Measurements from ENCODE around the gene GPNMB.

The GPNMB gene

GRCh38 chr7:23226844-23227450 lies 19.6 kb upstream of the GPNMB start:
- no peak overlapping the region for H3K4me3 ChIP-seq (ENCODE audit: low read depth, low read length)
- DNase-seq (ENCODE audit: low read depth), result no peak

GRCh38 chr7:23228412-23228811 lies 18.2 kb upstream of the GPNMB start:
- no peak overlapping the region for H3K4me3 ChIP-seq (ENCODE audit: low read depth, low read length)
- no peak for DNase-seq (ENCODE audit: low read depth)

GRCh38 chr7:23230641-23231101 lies 15.9 kb upstream of the GPNMB start:
- H3K4me3 ChIP-seq (ENCODE audit: low read depth, low read length), result no peak overlapping the region
- no peak for DNase-seq (ENCODE audit: low read depth)

DNA sequence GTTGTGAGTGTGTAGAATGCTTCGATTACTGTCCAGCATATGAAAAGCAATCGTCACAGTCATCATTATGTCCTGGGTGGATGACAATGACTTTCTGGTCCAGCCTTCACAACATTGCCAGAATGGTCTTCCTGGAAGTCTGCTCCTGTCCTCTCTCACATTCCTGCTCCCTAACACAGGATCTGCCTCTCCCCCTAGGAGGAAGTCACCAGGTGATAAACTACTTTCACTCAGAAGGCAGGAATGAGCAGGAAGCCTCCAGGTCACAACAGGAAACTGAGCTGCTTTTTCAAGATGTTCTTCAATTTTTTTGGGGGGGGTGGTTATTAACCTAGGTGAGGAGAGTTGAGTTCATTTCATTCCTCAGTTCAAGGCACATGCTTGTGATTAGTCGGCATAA lies 13.6 kb upstream of the GPNMB start:
- no peak for DNase-seq (ENCODE audit: low read depth)
- H3K4me3 ChIP-seq (ENCODE audit: low read depth, low read length), result no peak overlapping the region

- no peak overlapping the region for H3K4me3 ChIP-seq (ENCODE audit: low read depth, low read length)
- no peak for DNase-seq (ENCODE audit: low read depth)
Observed at GRCh38 chr7:23234569-23235296, 11.8 kb upstream of the GPNMB start.

- no peak overlapping the region for H3K4me3 ChIP-seq (ENCODE audit: low read depth, low read length)
- peak; percentile 91 for DNase-seq (ENCODE audit: low read depth)
Observed at GRCh38 chr7:23235813-23236221, 10.8 kb upstream of the GPNMB start.

- no peak for DNase-seq (ENCODE audit: low read depth)
Observed at GRCh38 chr7:23237000-23237399, 9.6 kb upstream of the GPNMB start.

GRCh38 chr7:23238983-23239652 lies 7.5 kb upstream of the GPNMB start:
- DNase-seq (ENCODE audit: low read depth), result no peak

More at GRCh38 chr7:23237000-23237399, 9.6 kb upstream of the GPNMB start:
- no peak overlapping the region for H3K4me3 ChIP-seq (ENCODE audit: low read depth, low read length)

DNA sequence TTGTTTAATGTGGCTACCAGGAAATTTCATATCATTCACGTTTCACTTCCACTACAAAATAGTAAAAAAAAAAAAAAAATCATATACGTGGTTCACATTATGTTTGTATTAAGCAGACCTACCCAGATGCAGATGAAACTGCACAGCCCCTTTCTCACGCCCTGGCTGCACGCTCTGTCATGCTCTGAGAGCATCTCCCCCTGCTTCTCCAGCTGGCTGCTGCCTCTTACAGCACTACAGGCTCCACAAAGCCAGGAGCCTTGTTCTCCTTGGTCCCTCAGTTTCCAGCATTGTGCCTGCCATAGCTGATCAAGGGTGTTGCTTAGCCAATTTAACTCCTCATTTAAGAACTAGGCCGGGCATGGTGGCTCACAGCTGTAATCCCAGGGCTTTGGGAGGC lies 6.9 kb upstream of the GPNMB start:
- H3K4me3 ChIP-seq (ENCODE audit: low read depth, low read length), result no peak overlapping the region
- DNase-seq (ENCODE audit: low read depth), result no peak

More at GRCh38 chr7:23238983-23239652, 7.5 kb upstream of the GPNMB start:
- H3K4me3 ChIP-seq (ENCODE audit: low read depth, low read length), result no peak overlapping the region

- no peak for DNase-seq (ENCODE audit: low read depth)
Observed at GRCh38 chr7:23242321-23242720, 4.3 kb upstream of the GPNMB start.

GRCh38 chr7:23242935-23243334 lies 3.6 kb upstream of the GPNMB start:
- H3K4me3 ChIP-seq (ENCODE audit: low read depth, low read length), result no peak overlapping the region
- no peak for DNase-seq (ENCODE audit: low read depth)

More at GRCh38 chr7:23242321-23242720, 4.3 kb upstream of the GPNMB start:
- H3K4me3 ChIP-seq (ENCODE audit: low read depth, low read length), result no peak overlapping the region

- peak overlapping the region; percentile 33 for H3K4me3 ChIP-seq (ENCODE audit: low read depth, low read length)
- no peak for DNase-seq (ENCODE audit: low read depth)
Observed at GRCh38 chr7:23247046-23247602, 549 bp downstream of the GPNMB start.

GRCh38 chr7:23247603-23248335 lies 1.2 kb downstream of the GPNMB start:
- DNase-seq (ENCODE audit: low read depth), result no peak

DNA sequence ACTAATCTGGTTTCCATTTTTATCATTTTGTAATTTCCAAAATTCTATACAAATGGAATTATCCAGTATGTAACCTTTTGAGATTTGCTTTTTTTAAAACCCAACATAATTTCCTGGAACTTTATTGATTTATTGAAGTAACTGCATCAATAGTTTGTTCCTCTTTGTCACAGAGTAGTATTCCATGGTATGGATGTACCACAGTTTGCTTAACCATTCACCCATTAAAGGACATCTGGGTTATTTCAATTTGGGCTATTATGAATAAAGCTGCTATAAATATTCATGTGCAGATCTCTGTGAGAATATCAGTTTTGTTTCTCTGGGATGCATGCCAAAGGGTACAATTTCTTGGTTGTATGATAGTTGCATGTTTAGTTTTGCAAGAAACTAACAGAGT lies 2.9 kb downstream of the GPNMB start:
- DNase-seq (ENCODE audit: low read depth), result no peak
- H3K4me3 ChIP-seq (ENCODE audit: low read depth, low read length), result no peak overlapping the region

More at GRCh38 chr7:23247603-23248335, 1.2 kb downstream of the GPNMB start:
- peak overlapping the region; percentile 33 for H3K4me3 ChIP-seq (ENCODE audit: low read depth, low read length)

- DNase-seq (ENCODE audit: low read depth), result no peak
- H3K4me3 ChIP-seq (ENCODE audit: low read depth, low read length), result no peak overlapping the region
Observed at GRCh38 chr7:23254051-23254681, 7.6 kb downstream of the GPNMB start.

DNA sequence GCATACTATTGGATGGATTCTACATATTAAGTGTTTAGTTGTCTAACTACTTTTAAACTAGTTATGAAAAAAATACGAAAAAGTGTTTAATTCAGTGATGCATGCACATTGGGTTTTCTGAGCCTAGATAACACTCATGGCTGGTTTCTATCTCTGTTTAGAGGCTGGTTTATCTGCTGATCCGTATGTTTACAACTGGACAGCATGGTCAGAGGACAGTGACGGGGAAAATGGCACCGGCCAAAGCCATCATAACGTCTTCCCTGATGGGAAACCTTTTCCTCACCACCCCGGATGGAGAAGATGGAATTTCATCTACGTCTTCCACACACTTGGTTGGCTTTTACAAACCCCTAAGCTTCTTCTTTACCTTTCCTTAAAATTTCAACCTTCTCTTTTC lies 10.2 kb downstream of the GPNMB start:
- no peak overlapping the region for H3K4me3 ChIP-seq (ENCODE audit: low read depth, low read length)
- DNase-seq (ENCODE audit: low read depth), result no peak

- no peak for DNase-seq (ENCODE audit: low read depth)
- no peak overlapping the region for H3K4me3 ChIP-seq (ENCODE audit: low read depth, low read length)
Observed at GRCh38 chr7:23260371-23260770, 13.8 kb downstream of the GPNMB start.

GRCh38 chr7:23261843-23262452 lies 15.4 kb downstream of the GPNMB start:
- H3K4me3 ChIP-seq (ENCODE audit: low read depth, low read length), result no peak overlapping the region
- no peak for DNase-seq (ENCODE audit: low read depth)
